Body of pancreas (tissue), 4 donors: ENCODE data around the gene MAD1L1. TPM values are rescaled to one million over a fixed set of nuclear protein-coding genes. Genes with fewer than 3 reads are reported as not detected.

Experiments used
- ATAC-seq: fragments of 150-250 bp; one replicate; pipeline ENCODE4 v1.9.1; 2016
- DNase-seq, 4 donors: peaks; one replicate each; pipeline ENCODE4 v3.0.0-alpha.2; 2019
- H3K27ac ChIP-seq, 4 donors: fragments of 200-600 bp; sonication (generic); 1 replicate in 3 of 4; 2 replicates in 1 of 4; pipeline versions ENCODE4 v1.5.1 to v1.6.1; 2016 to 2019; ENCODE audit warnings: mild to moderate bottlenecking in 1 of 4, mixed read lengths in 1 of 4, moderate library complexity in 1 of 4
- H3K27me3 ChIP-seq, 2 donors: fragments of 200-600 bp; sonication (generic); one replicate each; pipeline ENCODE4 v1.6.0; 2016; ENCODE audit warnings: mild to moderate bottlenecking in 1 of 2
- H3K36me3 ChIP-seq, 2 donors: fragments of 200-600 bp; sonication (generic); replicated peaks in 1 of 2; 2 replicates each; pipeline ENCODE4 v1.5.1; 2016; ENCODE audit warnings: low read depth in 2 of 2; ENCODE audit not compliant: insufficient read depth in 1 of 2
- H3K4me1 ChIP-seq: fragments of 200-600 bp; sonication (generic); one replicate; pipeline ENCODE4 v1.6.0; 2016
- H3K4me3 ChIP-seq, 2 donors: fragments of 200-600 bp; sonication (generic); 1 replicate in 1 of 2; 2 replicates in 1 of 2; pipeline ENCODE4 v1.5.1; 2016 to 2019
- H3K9me3 ChIP-seq, 3 donors: fragments of 200-600 bp; sonication (generic); 1 replicate in 2 of 3; 2 replicates in 1 of 3; pipeline ENCODE4 v1.5.1; 2016
- POLR2A ChIP-seq, 3 donors: fragments of 450-650 bp; IDR thresholded peaks; one replicate each; pipeline ENCODE4 v1.6.1; 2016; ENCODE audit warnings: antibody characterized with exemption in 3 of 3, mild to moderate bottlenecking in 2 of 3
- WGBS, 2 donors: methylation state at CpG; one replicate each; pipeline ENCODE4 v1.1.5; 2017; 5-methylcytosine and 5-hydroxymethylcytosine counted together
- intact Hi-C: fragments of 100-400 bp; cut with DNase I; formaldehyde crosslinking; loops from one replicate; pipeline ENCODE4 v1.15.1; 2023
- total RNA-seq, 2 donors: library from RNA; depleted of rRNA; stranded (reverse); fragments of >200 nt; gene quantifications; one replicate each; pipeline ENCODE4 v1.1.0, GENCODE V29; 2016
- TF ChIP-seq, protein P1 (sequence below), 7 experiments: fragments of 450-650 bp in 4 of 7; fragments of 200-600 bp in 3 of 7; sonication (generic) in 3 of 7; IDR thresholded peaks; one replicate each; pipeline ENCODE4 v1.5.1; 2016 to 2019; ENCODE audit warnings: antibody characterized with exemption in 7 of 7

MAD1L1 gene
- total RNA-seq, 2 donors from 2014 or later = 14.0 to 66.9 TPM

DNA sequence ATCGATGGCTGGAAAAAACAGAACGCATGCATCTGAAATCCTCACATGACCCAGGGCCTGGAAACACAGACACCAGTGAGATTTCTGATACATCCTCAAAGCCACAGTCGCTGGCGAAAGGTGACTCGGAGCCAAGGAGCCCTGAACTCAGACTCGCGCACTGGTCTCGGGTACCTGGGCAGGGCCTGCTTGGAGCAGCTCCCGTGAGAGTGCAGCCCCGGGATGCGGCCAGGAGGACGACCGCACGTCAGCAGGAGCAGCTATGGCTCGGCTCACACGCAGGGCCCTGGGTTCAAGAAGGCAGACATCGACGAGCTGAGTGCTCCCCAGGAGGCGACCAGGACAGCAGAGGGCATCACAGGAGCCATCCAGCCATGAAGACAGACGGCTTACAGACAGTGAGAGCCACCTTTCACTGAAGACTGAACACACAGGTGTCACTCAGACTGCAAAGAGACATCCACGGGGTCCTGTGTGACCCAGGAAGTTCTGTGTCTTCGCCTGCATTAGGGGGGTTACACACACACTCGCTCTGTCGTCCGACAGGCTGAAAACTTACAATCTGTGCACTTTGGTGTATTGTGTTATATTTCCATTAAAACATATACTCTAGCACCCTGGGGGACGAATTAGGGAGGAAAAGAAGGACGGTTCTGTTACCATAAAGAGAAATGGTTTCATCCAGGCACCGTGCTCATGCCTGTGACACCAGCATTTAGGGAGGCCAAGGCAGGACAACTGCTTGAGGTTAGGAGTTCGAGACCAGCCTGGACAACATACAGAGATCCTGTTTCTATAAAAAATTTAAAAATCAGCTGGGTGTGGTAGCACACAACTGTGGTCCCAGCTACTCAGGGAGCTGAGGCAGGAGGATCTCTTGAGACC lies 227.7 kb downstream of the MAD1L1 start:
- DNase-seq (peak in 2 of 4 donors; percentile 3 to 7), ATAC-seq (no peak)
- no peaks in the 10 kb centered on the region for H3K4me1 ChIP-seq
- no peaks in the 10 kb centered on the region for H3K27me3 ChIP-seq
- intact Hi-C loops = no loop called here
- TF ChIP-seq, protein P1, sequence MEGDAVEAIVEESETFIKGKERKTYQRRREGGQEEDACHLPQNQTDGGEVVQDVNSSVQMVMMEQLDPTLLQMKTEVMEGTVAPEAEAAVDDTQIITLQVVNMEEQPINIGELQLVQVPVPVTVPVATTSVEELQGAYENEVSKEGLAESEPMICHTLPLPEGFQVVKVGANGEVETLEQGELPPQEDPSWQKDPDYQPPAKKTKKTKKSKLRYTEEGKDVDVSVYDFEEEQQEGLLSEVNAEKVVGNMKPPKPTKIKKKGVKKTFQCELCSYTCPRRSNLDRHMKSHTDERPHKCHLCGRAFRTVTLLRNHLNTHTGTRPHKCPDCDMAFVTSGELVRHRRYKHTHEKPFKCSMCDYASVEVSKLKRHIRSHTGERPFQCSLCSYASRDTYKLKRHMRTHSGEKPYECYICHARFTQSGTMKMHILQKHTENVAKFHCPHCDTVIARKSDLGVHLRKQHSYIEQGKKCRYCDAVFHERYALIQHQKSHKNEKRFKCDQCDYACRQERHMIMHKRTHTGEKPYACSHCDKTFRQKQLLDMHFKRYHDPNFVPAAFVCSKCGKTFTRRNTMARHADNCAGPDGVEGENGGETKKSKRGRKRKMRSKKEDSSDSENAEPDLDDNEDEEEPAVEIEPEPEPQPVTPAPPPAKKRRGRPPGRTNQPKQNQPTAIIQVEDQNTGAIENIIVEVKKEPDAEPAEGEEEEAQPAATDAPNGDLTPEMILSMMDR (IDR thresholded peaks at IDR 0.05) = no peak
- no peak for TF ChIP-seq POLR2A (IDR thresholded peaks at IDR 0.05)
- H3K27ac ChIP-seq = no peak overlapping the region
- H3K36me3 ChIP-seq = no peaks in the 10 kb centered on the region
- H3K9me3 ChIP-seq = no peaks in the 10 kb centered on the region
- WGBS, 2 donors = 91 to 92% methylated on average over 17 to 29 of the region's 29 CpGs
- no peak overlapping the region for H3K4me3 ChIP-seq

DNA sequence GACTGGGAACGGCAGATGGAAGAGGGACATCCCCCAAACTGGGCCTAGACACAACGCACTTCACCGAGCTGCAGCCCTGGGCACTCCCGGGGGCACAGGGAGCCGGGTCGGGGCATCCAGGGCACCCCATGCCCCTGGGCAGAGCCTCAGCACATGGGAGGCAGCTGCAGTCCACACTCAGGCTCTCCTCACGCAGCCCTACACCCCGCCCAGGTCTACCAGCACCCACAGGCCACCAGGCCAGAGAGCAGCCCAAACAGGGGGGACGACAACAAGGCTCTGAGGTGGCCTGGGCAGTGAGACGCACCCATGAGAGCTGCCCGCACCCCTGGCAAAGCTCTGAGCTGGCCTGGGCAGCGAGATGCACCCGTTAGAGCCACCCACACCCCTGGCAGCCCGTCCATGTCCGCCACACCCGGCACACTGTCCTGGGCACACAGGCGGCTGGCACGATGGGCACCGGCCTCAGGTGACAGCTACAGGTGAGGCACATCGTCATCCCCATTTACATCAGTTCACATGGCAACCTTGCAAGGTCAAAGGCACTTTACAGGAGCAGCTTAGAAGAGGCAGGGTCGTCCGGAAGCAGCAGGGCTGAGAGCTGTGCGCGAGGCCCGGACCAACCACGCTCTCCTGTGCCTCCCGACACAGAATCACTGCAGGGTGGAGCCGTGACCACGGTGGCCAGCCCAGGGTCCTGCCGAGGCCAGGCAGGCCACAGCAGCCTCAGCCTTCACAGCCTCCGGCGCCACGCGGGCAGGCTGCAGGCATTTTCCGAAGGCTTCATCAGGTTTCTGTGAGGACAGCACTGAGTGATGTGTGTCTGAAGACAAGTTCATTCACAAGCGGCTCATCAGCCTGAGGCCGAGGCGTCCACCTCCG lies 228.6 kb downstream of the MAD1L1 start:
- H3K27ac ChIP-seq = no peak overlapping the region
- TF ChIP-seq POLR2A (IDR thresholded peaks at IDR 0.05) = no peak
- TF ChIP-seq, protein P1 (IDR thresholded peaks at IDR 0.05) = no peak
- H3K4me1 ChIP-seq = no peaks in the 10 kb centered on the region
- DNase-seq = peak in 2 of 4 donors; percentile 3 to 10
- intact Hi-C loops = no loop called here
- H3K36me3 ChIP-seq = no peaks in the 10 kb centered on the region
- no peak overlapping the region for H3K4me3 ChIP-seq
- no peak for ATAC-seq
- WGBS, 2 donors = 91 to 93% methylated on average over 12 to 36 of the region's 39 CpGs
- H3K9me3 ChIP-seq = no peaks in the 10 kb centered on the region
- H3K27me3 ChIP-seq = no peaks in the 10 kb centered on the region

DNA sequence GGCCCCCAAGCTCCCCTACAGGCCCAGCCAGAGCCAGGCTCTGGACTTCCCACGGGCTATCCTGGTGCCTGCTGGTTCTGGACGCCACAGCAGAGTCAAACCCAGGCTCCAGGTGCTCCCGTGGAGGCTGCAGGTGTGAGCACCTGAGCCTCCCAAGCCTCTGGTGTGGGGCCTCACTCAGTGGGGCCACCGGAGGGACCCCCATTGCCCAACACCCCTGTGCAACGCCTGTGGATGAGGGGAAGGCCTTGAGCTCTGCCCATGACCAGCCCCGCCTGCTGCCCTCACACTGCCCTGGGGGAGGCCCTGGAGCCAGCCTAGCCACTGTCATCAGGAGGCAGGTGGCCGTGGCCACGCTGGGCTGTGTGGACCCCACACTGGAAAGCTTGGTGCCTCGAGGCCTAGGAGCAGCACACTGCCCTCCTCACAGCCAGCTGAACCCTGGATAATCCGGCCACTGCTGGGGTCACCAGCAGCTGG lies 229.3 kb downstream of the MAD1L1 start:
- no peaks in the 10 kb centered on the region for H3K36me3 ChIP-seq
- ATAC-seq (no peak), DNase-seq (peak in 1 of 4 donors; percentile 2)
- intact Hi-C loops = no loop called here
- 91% methylated on average over 7 of the region's 10 CpGs; no CpG with 5 or more reads in 1 of the 2 donors for WGBS, 2 donors
- H3K4me1 ChIP-seq = no peaks in the 10 kb centered on the region
- no peaks in the 10 kb centered on the region for H3K9me3 ChIP-seq
- H3K27ac ChIP-seq = no peak overlapping the region
- H3K4me3 ChIP-seq = no peak overlapping the region
- no peak for TF ChIP-seq POLR2A (IDR thresholded peaks at IDR 0.05)
- TF ChIP-seq, protein P1 (IDR thresholded peaks at IDR 0.05) = no peak
- H3K27me3 ChIP-seq = no peaks in the 10 kb centered on the region

DNA sequence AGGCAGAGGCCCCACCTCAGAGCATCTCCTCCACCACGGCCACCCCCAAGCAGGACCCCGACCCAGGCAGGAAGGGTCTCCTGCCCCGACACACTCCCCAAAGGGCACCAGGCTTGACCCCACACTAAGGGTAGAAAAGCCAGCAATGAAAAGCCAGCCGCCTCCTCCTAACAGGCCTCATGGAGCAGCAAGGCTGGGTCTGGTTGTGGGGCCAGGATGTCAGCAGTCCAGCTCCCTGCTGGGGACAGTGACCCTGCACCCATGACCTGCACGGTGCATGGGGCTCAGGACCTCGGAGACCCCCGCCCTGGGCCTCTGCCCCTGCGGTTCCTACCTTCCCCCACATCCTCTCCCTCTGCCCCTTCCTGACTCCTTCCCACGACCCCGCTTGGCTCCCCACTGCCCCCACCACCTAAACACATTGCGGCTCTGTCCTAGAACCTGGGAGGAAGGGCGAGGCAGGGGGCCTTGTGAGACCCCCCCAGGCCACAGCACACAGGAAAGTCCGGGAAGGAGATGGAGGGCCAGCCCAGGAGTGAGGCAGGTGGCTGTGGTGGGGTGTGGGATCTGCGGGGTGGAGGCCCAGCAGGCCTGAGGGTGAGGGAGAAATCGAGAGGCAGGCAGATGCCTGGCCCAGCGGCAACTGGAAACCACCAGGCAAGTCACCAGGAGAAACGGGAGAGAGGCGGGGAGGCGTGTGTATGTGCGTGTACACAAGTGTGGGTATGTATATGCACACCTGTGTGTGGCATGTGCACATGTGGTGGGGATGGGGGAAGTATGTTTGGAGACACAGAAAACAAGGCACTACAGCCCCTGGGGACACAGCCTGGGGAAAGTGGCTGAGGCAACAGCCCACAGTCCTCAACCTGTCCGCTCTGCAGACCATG lies 229.9 kb downstream of the MAD1L1 start:
- Histone ChIP-seq H3K36me3 (no peaks in the 10 kb centered on the region), H3K27ac (no peak overlapping the region), H3K9me3 (no peaks in the 10 kb centered on the region), H3K4me1 (no peaks in the 10 kb centered on the region), H3K4me3 (no peak overlapping the region), H3K27me3 (no peaks in the 10 kb centered on the region)
- intact Hi-C loops = no loop called here
- ATAC-seq = no peak
- no peak for TF ChIP-seq POLR2A (IDR thresholded peaks at IDR 0.05)
- TF ChIP-seq, protein P1 (IDR thresholded peaks at IDR 0.05) = no peak
- DNase-seq = peak in 2 of 4 donors; percentile 2 to 7
- WGBS, 2 donors = 83 to 85% methylated on average over 19 to 21 of the region's 21 CpGs
